Fibroblast of villous mesenchyme (primary cell): ENCODE data around the gene EVL. TPM values are rescaled to one million over a fixed set of nuclear protein-coding genes. Genes with fewer than 3 reads are reported as not detected.
A peak's percentile ranks its signal among the peaks of the same experiment; 100 is the strongest.

Experiments used
- DNase-seq: peaks from one replicate; pipeline ENCODE4 v3.0.0-alpha.2; 2010; ENCODE audit warnings: low read depth
- H3K4me3 ChIP-seq: 2 replicates; pipeline ENCODE4 v1.5.1; 2011; ENCODE audit warnings: low read depth, mild to moderate bottlenecking, low read length
- CTCF ChIP-seq: IDR thresholded peaks from 2 replicates; pipeline ENCODE4 v1.5.1; 2012; ENCODE audit warnings: low read depth, mild to moderate bottlenecking, low read length; ENCODE audit not compliant: insufficient read depth
- total RNA-seq: library from RNA; depleted of rRNA; stranded (reverse); fragments of >200 nt; gene quantifications from 2 replicates; pipeline ENCODE4 v1.2.3, GENCODE V29; 2012

Gene EVL
- total RNA-seq, 1 donor: 5.2 TPM

GRCh38 chr14:100132903-100133510, 67.8 kb downstream of the EVL start:
- peak; percentile 8 for DNase-seq
- TF ChIP-seq CTCF: no peak
- no peak overlapping the region for H3K4me3 ChIP-seq

GRCh38 chr14:100134586-100134985, 69.4 kb downstream of the EVL start:
- no peak for DNase-seq
- H3K4me3 ChIP-seq: no peak overlapping the region
- TF ChIP-seq CTCF: no peak

GRCh38 chr14:100135073-100135472, 69.9 kb downstream of the EVL start:
- no peak for TF ChIP-seq CTCF
- no peak overlapping the region for H3K4me3 ChIP-seq
- DNase-seq: no peak

GRCh38 chr14:100135784-100136183, 70.6 kb downstream of the EVL start:
- no peak overlapping the region for H3K4me3 ChIP-seq
- TF ChIP-seq CTCF: no peak
- no peak for DNase-seq

- H3K4me3 ChIP-seq: no peak overlapping the region
- no peak for TF ChIP-seq CTCF
- DNase-seq: no peak
Measured at GRCh38 chr14:100137173-100137572, 72.0 kb downstream of the EVL start.

- TF ChIP-seq CTCF: no peak
- no peak for DNase-seq
- H3K4me3 ChIP-seq: no peak overlapping the region
Measured at GRCh38 chr14:100138082-100138787, 73.0 kb downstream of the EVL start.

GRCh38 chr14:100138955-100139354, 73.7 kb downstream of the EVL start:
- H3K4me3 ChIP-seq: no peak overlapping the region
- DNase-seq: no peak
- no peak for TF ChIP-seq CTCF
